Gastroesophageal sphincter (tissue), 3 donors: ENCODE data around the gene SYCP2L.

Experiments
- CTCF ChIP-seq, 4 experiments: fragments of 200-600 bp in 2 of 4; fragments of 450-650 bp in 2 of 4; sonication (generic) in 1 of 4; IDR thresholded peaks; one replicate each; pipeline ENCODE4 v1.5.1; 2017 to 2019; ENCODE audit warnings: antibody characterized with exemption in 4 of 4, mild to moderate bottlenecking in 2 of 4, moderate library complexity in 2 of 4
- EP300 ChIP-seq: sonication (generic); formaldehyde crosslinking; IDR thresholded peaks from one replicate; pipeline ENCODE4 v1.6.1; 2017; ENCODE audit warnings: antibody characterized with exemption, mild to moderate bottlenecking
- POLR2AphosphoS5 ChIP-seq: sonication (generic); formaldehyde crosslinking; IDR thresholded peaks from one replicate; pipeline ENCODE4 v1.6.1; 2017; ENCODE audit warnings: antibody characterized with exemption

DNA sequence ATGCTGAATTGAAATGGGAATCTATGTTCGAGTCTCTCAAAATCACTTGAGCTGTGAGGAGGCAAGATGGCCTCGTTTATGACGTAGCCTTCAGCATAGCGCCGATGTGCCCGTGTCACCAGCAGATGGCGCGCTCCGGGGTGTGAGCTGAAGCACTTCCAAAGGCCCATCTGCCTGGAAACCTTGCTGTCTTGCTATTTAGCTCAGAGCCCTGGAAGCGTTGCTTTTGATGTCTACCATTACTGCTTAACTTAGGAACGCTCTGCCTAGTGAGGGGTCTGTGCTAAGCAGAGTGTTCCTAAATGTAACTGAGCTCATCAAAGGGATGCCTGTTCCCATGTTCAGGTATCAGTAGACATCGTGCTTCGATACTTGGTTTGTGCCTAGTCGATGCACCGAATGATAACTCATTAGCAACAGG, 67.7 kb downstream of the SYCP2L start:
- TF ChIP-seq CTCF (IDR thresholded peaks at IDR 0.05) (peak in 2 of 4 experiments; percentile 40 to 64), EP300 (no peak), POLR2AphosphoS5 (no peak)
